ENCODE measurements around the gene DNAJC5G.

- TF ChIP-seq CTCF (IDR thresholded peaks at IDR 0.05) (no peak), POLR2A (IDR thresholded peaks at IDR 0.05) (no peak)
Observed at GRCh38 chr2:27241761-27242613, 33.2 kb upstream of the DNAJC5G start.
